ENCODE data around the gene MRGPRE.

- TF ChIP-seq, protein P1, sequence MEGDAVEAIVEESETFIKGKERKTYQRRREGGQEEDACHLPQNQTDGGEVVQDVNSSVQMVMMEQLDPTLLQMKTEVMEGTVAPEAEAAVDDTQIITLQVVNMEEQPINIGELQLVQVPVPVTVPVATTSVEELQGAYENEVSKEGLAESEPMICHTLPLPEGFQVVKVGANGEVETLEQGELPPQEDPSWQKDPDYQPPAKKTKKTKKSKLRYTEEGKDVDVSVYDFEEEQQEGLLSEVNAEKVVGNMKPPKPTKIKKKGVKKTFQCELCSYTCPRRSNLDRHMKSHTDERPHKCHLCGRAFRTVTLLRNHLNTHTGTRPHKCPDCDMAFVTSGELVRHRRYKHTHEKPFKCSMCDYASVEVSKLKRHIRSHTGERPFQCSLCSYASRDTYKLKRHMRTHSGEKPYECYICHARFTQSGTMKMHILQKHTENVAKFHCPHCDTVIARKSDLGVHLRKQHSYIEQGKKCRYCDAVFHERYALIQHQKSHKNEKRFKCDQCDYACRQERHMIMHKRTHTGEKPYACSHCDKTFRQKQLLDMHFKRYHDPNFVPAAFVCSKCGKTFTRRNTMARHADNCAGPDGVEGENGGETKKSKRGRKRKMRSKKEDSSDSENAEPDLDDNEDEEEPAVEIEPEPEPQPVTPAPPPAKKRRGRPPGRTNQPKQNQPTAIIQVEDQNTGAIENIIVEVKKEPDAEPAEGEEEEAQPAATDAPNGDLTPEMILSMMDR (IDR thresholded peaks at IDR 0.05), result no peak
- no peak for TF ChIP-seq POLR2A (IDR thresholded peaks at IDR 0.05)
- TF ChIP-seq EP300 (IDR thresholded peaks at IDR 0.05), result no peak
- no peak for TF ChIP-seq POLR2AphosphoS5 (IDR thresholded peaks at IDR 0.05)
Observed at GRCh38 chr11:3183523-3183922, 48.7 kb downstream of the MRGPRE start.

All from suprapubic skin (tissue), 4 donors.